ENCODE data around the gene GTF3C5. TPM values are rescaled to one million over a fixed set of nuclear protein-coding genes. Genes with fewer than 3 reads are reported as not detected.

GTF3C5 gene
- polyA plus RNA-seq, 1 experiment: 36.4 TPM

DNA sequence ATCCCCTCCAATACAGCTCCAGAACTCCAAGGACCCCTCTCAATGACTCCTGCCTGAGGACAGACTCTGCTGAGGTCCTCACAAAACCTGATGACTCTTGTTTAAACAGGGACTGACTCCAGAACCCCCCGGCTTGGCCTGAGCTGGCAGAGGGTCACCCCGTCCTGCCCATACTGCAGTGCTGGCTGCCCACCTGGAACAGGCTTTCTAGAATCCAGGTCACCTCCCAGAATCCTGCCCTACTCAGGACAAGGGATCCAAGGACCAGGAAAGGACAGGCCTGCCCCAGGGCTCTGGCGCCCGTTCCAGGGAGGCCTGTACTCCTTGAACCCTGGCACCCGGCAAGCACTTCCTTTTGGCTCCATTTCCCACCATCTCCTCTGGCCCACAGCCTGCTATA lies 68.1 kb downstream of the GTF3C5 start:
- no peak overlapping the region for H3K27ac ChIP-seq (ENCODE audit: low read depth, low read length)
- CTCF ChIA-PET: interaction anchor here (15.9 kb wide), 1 partner anchor 47 kb away, joined by 264 read pairs; no protein-coding TSS in a partner anchor

DNA sequence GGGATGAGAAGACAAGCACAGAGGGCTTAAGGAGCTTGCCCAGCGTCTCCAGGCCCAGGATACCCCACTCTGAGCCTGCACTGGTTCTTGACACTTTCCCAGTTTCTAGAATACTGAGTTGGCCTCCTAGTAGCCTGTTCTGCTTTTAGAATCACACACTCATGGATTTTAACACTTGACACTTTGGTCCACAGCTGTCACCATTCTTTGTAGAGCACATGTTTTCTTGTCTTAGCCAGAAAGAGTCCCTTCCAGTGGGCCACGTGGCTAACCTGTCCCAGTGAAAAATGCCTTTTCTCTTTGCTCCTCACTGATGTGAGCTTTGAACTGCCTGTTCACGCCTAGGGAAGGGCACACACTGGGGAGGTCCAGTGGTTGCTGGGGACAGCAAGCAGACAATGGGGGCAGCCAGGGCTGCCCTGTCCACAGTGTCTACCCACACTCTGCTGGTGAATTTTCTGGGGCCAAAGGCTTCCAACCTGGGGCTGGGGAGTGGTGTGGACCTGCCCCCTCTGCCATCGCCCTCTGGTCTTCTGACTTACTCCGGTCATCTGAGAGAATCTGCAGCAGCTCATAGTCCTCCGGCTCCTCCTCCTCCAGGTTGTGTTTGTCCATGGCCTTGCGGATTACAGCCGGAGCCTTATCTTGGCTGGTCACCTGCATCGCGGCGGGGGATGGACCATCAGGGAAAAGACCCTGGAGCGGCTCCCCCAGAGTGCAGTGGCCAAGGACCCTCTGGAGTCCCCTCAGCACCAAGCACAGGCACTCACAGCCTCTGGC lies 69.1 kb downstream of the GTF3C5 start:
- DNase-seq (ENCODE audit: low read depth, low spot score): no peak
- no peak overlapping the region for H3K4me3 ChIP-seq (ENCODE audit: low read depth, low read length)
- ChIA-PET POLR2A (no interaction called here), CTCF (interaction anchor here (1.4 to 15.9 kb wide), 2 partner anchors 46 to 78 kb away, joined by 5 to 264 read pairs; no protein-coding TSS in a partner anchor)
- no peaks in the 10 kb centered on the region for H3K27me3 ChIP-seq (ENCODE audit: control insufficient read depth, insufficient read depth, low read length)
- TF ChIP-seq, protein P1, sequence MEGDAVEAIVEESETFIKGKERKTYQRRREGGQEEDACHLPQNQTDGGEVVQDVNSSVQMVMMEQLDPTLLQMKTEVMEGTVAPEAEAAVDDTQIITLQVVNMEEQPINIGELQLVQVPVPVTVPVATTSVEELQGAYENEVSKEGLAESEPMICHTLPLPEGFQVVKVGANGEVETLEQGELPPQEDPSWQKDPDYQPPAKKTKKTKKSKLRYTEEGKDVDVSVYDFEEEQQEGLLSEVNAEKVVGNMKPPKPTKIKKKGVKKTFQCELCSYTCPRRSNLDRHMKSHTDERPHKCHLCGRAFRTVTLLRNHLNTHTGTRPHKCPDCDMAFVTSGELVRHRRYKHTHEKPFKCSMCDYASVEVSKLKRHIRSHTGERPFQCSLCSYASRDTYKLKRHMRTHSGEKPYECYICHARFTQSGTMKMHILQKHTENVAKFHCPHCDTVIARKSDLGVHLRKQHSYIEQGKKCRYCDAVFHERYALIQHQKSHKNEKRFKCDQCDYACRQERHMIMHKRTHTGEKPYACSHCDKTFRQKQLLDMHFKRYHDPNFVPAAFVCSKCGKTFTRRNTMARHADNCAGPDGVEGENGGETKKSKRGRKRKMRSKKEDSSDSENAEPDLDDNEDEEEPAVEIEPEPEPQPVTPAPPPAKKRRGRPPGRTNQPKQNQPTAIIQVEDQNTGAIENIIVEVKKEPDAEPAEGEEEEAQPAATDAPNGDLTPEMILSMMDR (IDR thresholded peaks at IDR 0.05; ENCODE audit: low read depth, low read length): no peak
- no peak overlapping the region for H3K27ac ChIP-seq (ENCODE audit: low read depth, low read length)
- peaks cover 14% of the 10 kb centered on the region for H3K9me3 ChIP-seq (ENCODE audit: control insufficient read depth, insufficient read depth, low read length)

More for the DNA sequence above, 68.1 kb downstream of the GTF3C5 start:
- POLR2A ChIA-PET: no interaction called here
- Histone ChIP-seq H3K9me3 (ENCODE audit: control insufficient read depth, insufficient read depth, low read length) (peaks cover 14% of the 10 kb centered on the region), H3K4me3 (ENCODE audit: low read depth, low read length) (no peak overlapping the region), H3K27me3 (ENCODE audit: control insufficient read depth, insufficient read depth, low read length) (no peaks in the 10 kb centered on the region)
- no peak for DNase-seq (ENCODE audit: low read depth, low spot score)
- TF ChIP-seq, protein P1 (IDR thresholded peaks at IDR 0.05; ENCODE audit: low read depth, low read length): no peak

DNA sequence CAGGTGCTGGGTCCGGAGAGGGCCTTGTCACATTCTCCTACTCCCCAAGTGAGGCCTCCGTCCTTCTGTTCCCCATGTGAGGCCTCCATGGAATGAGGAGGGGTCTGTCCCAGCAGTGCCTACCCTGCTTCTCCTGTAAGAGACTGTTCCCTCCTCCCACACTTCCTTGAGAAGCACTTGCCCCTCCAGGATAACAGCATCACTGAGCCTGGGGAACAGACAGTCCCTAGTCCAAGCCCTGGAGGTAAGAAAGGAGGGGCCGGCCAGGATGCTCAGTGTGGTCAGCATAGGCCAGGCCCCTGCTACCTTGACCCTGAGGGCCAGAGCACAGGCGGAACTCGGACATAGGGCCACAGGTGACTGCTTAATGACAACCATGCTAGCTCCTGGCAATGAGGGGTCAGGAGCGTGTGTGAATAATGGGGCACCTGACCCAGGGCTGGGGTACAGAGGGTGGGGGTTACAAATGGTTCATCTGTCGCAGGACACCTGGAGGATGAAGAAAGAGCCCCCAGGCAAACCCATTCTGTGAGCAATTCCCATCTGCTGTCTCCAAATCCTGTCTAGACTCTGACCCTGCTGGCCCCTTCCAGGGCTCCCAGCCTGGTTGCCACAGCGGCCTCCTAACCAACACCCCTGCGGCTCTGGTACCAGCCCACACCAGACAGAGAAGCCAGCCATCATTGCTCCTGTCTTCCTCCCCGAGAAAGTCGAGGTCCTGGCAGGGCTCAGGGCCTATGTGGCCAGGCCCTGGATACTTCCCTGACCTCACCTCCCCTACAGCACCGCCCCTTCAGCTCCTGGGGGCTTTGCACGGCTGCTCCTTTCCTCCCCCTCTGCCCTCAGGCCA lies 69.9 kb downstream of the GTF3C5 start:
- H3K27me3 ChIP-seq (ENCODE audit: control insufficient read depth, insufficient read depth, low read length): no peaks in the 10 kb centered on the region
- H3K9me3 ChIP-seq (ENCODE audit: control insufficient read depth, insufficient read depth, low read length): peaks cover 11% of the 10 kb centered on the region
- CTCF ChIA-PET: interaction anchor here (0.9 to 15.9 kb wide), 4 partner anchors 13 to 78 kb away, joined by 3 to 264 read pairs (median 10); no protein-coding TSS in a partner anchor
- POLR2A ChIA-PET: no interaction called here
- DNase-seq (ENCODE audit: low read depth, low spot score): no peak
- H3K27ac ChIP-seq (ENCODE audit: low read depth, low read length): no peak overlapping the region
- no peak overlapping the region for H3K4me3 ChIP-seq (ENCODE audit: low read depth, low read length)
- TF ChIP-seq, protein P1 (IDR thresholded peaks at IDR 0.05; ENCODE audit: low read depth, low read length): no peak

DNA sequence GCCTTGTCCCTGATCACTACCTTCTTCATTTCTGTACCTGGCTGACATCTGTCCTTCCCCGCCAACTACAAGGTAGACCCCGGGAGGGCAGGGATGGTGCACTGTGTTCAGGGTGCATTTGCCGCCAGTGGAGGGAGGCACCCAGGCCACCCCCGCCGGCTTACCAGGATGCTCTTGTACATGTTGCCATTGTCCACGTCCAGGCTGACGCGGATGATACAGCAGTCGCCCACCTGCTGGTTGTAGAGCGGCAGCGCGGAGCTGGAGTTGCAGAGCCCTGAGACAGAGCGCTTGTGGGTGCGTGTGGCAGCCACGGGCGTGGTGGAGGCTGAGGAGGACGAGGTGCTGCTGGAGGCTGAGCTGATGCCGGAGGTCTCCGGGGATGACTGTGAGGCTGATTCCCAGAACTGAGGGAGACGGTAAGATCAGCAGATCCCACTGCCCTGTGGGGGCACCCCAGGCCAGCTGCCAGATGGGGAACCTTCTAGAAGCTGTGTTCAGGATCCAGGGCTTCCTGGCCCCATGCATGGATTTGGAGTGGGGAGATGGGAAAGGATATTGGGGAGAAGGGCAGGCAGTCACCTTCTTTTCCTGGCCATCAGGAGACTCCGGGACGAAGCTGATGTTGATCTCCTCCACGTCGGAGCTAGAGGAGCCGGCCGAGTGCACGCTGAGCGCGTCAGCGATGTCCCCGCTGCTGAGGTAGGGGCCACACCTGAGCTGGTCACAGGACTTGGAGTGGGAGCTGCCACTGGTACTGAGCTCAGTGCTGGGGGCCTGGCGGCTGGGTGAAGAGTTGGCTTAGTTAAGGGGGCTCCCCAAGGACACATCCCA lies 70.8 kb downstream of the GTF3C5 start:
- Histone ChIP-seq H3K27ac (ENCODE audit: low read depth, low read length) (no peak overlapping the region), H3K9me3 (ENCODE audit: control insufficient read depth, insufficient read depth, low read length) (peaks cover 10% of the 10 kb centered on the region), H3K4me3 (ENCODE audit: low read depth, low read length) (no peak overlapping the region), H3K27me3 (ENCODE audit: control insufficient read depth, insufficient read depth, low read length) (no peaks in the 10 kb centered on the region)
- TF ChIP-seq, protein P1 (IDR thresholded peaks at IDR 0.05; ENCODE audit: low read depth, low read length): no peak
- ChIA-PET CTCF (interaction anchor here (0.9 to 15.9 kb wide), 6 partner anchors 9 to 45 kb away, joined by 3 to 264 read pairs (median 7); no protein-coding TSS in a partner anchor), POLR2A (interaction anchor here (0.7 to 0.8 kb wide), 2 partner anchors 43 to 71 kb away, joined by 3 to 4 read pairs; partner anchors contain the start of gene GTF3C5)
- DNase-seq (ENCODE audit: low read depth, low spot score): no peak
